PC-9 (cell line): ENCODE results near the gene STPG1. TPM values are rescaled to one million over a fixed set of nuclear protein-coding genes. Genes with fewer than 3 reads are reported as not detected.

ENCODE experiments used
- BruUV-seq: library from RNA; stranded (reverse); fragments of 400-500 nt; replicated peaks from 2 replicates; lab custom pipeline; 2021; lab: Mats Ljungman, UMichigan
- CTCF ChIA-PET: fragments of 300-600 bp; sonication (Branson Sonifier 250); formaldehyde crosslinking; loops from one replicate; lab custom pipeline; 2022; ENCODE audit warnings: antibody characterized with exemption; lab: Charles Lee
- POLR2A ChIA-PET: fragments of 300-600 bp; sonication (Branson Sonifier 250); formaldehyde crosslinking; loops from one replicate; lab custom pipeline; 2022; ENCODE audit warnings: antibody characterized with exemption; ENCODE audit not compliant: unreplicated experiment; lab: Charles Lee
- DNase-seq, 2 experiments: peaks; one replicate each; pipeline versions ENCODE4 v3.0.0 to v3.0.0-alpha.2; 2015 to 2022; ENCODE audit warnings: mixed read lengths in 1 of 2
- H2AFZ ChIP-seq: fragments of 200-600 bp; sonication (generic); 2 replicates; pipeline ENCODE4 v1.8.1; 2017; ENCODE audit warnings: antibody characterized with exemption
- H3F3A ChIP-seq: fragments of 200-600 bp; sonication (generic); 2 replicates; pipeline ENCODE4 v1.8.1; 2017; ENCODE audit warnings: antibody characterized with exemption, mild to moderate bottlenecking, low read depth; ENCODE audit not compliant: insufficient read depth
- H3K27ac ChIP-seq: fragments of 200-600 bp; sonication (generic); 2 replicates; pipeline ENCODE4 v1.6.1; 2016; ENCODE audit warnings: mixed run types
- H3K27me3 ChIP-seq: fragments of 200-600 bp; sonication (generic); 2 replicates; pipeline ENCODE4 v1.6.1; 2016; ENCODE audit warnings: low read depth, mixed run types; ENCODE audit not compliant: insufficient read depth
- H3K36me3 ChIP-seq: fragments of 200-600 bp; sonication (generic); 2 replicates; pipeline ENCODE4 v1.6.1; 2016; ENCODE audit warnings: low read depth, mixed run types
- H3K4me1 ChIP-seq: fragments of 200-600 bp; sonication (generic); replicated peaks from 2 replicates; pipeline ENCODE4 v1.6.1; 2016; ENCODE audit warnings: mixed run types; ENCODE audit not compliant: insufficient read depth
- H3K4me2 ChIP-seq: fragments of 200-600 bp; sonication (generic); 2 replicates; pipeline ENCODE4 v1.6.1; 2017; ENCODE audit warnings: mixed run types
- H3K4me3 ChIP-seq: fragments of 200-600 bp; sonication (generic); 2 replicates; pipeline ENCODE4 v1.6.1; 2016; ENCODE audit warnings: mixed run types
- H3K79me2 ChIP-seq: fragments of 200-600 bp; sonication (generic); 2 replicates; pipeline ENCODE4 v1.6.1; 2017; ENCODE audit warnings: low read depth, mixed run types
- H3K9me2 ChIP-seq: fragments of 200-600 bp; sonication (generic); 2 replicates; pipeline ENCODE4 v1.8.1; 2017; ENCODE audit warnings: mild to moderate bottlenecking; ENCODE audit not compliant: insufficient read depth
- H3K9me3 ChIP-seq: fragments of 200-600 bp; sonication (generic); 2 replicates; pipeline ENCODE4 v1.8.1; 2016; ENCODE audit warnings: low read depth; ENCODE audit not compliant: insufficient read depth
- H4K20me1 ChIP-seq: fragments of 200-600 bp; sonication (generic); 2 replicates; pipeline ENCODE4 v1.8.1; 2017; ENCODE audit not compliant: insufficient read depth
- EZH2 ChIP-seq: fragments of 200-600 bp; sonication (generic); IDR thresholded peaks from 2 replicates; pipeline ENCODE4 v1.8.0; 2017; ENCODE audit warnings: antibody characterized with exemption, low read depth
- intact Hi-C: fragments of 100-400 bp; cut with micrococcal nuclease; formaldehyde crosslinking; loops from one replicate; pipeline ENCODE4 v1.10.0; 2022; ENCODE audit not compliant: unreplicated experiment
- total RNA-seq: library from RNA; stranded (reverse); gene quantifications from 2 replicates; pipeline ENCODE4 v1.2.3, GENCODE V29; 2021
- TF ChIP-seq, protein P1 (sequence below): fragments of 200-600 bp; sonication (generic); conservative IDR thresholded peaks from 2 replicates; pipeline ENCODE4 v1.6.1; 2017; ENCODE audit warnings: mixed run types, antibody characterized with exemption, mild to moderate bottlenecking, moderate library complexity

Gene STPG1
- total RNA-seq, 1 experiment from 2014 or later = 11.4 TPM

DNA sequence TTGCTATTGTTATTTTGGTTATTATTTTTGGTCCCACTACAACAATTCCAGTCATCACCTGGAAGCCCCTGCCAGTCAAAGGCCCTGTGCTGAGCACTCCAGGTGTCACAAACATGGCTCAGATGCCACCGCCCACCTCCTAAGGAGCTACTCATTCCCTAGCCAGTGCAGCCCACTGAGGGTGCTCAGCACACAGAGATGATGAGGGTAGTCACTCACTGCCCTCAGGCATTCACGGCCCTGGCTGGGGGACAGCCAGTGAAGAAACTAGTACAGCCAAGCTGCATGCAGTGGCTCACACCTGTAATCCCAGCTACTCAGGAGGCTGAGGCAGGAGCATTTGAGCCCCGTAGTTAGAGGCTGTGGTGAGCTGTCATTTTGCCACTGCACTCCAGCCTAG is 44.3 kb upstream of the STPG1 start:
- Histone ChIP-seq H2AFZ (no peak overlapping the region), H4K20me1 (no peaks in the 10 kb centered on the region; the same call in 1 of the 2 replicates), H3K9me3 (no peaks in the 10 kb centered on the region), H3K4me1 (no peaks in the 10 kb centered on the region), H3K79me2 (no peaks in the 10 kb centered on the region), H3K4me3 (no peak overlapping the region), H3K27me3 (no peaks in the 10 kb centered on the region), H3K4me2 (no peak overlapping the region), H3K27ac (no peak overlapping the region), H3K9me2 (no peaks in the 10 kb centered on the region), H3K36me3 (no peaks in the 10 kb centered on the region), H3F3A (no peaks in the 10 kb centered on the region)
- no peak for TF ChIP-seq EZH2
- TF ChIP-seq, protein P1, sequence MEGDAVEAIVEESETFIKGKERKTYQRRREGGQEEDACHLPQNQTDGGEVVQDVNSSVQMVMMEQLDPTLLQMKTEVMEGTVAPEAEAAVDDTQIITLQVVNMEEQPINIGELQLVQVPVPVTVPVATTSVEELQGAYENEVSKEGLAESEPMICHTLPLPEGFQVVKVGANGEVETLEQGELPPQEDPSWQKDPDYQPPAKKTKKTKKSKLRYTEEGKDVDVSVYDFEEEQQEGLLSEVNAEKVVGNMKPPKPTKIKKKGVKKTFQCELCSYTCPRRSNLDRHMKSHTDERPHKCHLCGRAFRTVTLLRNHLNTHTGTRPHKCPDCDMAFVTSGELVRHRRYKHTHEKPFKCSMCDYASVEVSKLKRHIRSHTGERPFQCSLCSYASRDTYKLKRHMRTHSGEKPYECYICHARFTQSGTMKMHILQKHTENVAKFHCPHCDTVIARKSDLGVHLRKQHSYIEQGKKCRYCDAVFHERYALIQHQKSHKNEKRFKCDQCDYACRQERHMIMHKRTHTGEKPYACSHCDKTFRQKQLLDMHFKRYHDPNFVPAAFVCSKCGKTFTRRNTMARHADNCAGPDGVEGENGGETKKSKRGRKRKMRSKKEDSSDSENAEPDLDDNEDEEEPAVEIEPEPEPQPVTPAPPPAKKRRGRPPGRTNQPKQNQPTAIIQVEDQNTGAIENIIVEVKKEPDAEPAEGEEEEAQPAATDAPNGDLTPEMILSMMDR = no peak
- intact Hi-C loops = no loop called here
- no TSS peak for BruUV-seq
- no peak for DNase-seq
- POLR2A ChIA-PET = interaction anchor here (0.6 to 0.8 kb wide), 2 partner anchors 59 to 578 kb away, joined by 4 to 6 read pairs; no protein-coding TSS in a partner anchor
- CTCF ChIA-PET = no interaction called here

DNA sequence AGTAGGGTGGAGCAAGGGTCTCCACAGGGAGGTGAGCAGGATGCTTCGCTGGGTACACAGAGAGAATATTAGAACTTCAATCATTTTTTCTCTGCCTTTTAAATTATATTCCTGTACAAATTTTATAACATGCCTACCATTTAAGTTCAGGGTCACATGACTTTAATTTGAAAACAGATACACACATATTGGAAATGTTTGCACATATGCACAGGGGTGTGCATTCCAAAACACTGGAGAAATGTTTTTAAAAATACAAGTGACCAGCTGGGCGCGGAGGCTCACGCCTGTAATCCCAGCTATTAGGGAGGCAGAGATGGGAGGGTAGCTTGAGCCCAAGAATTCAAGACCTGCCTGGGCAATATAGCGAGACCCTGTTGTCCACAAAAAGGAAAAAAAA is 41.7 kb upstream of the STPG1 start:
- no peaks in the 10 kb centered on the region for H3K4me1 ChIP-seq
- no peak overlapping the region for H2AFZ ChIP-seq
- no peaks in the 10 kb centered on the region for H3F3A ChIP-seq
- no peaks in the 10 kb centered on the region for H3K79me2 ChIP-seq
- intact Hi-C loops = no loop called here
- H3K27ac ChIP-seq = no peak overlapping the region
- no peaks in the 10 kb centered on the region for H3K27me3 ChIP-seq
- BruUV-seq = no TSS peak
- no peaks in the 10 kb centered on the region; the same call in 1 of the 2 replicates for H4K20me1 ChIP-seq
- no peak for DNase-seq
- no peak overlapping the region for H3K4me2 ChIP-seq
- H3K9me3 ChIP-seq = no peaks in the 10 kb centered on the region
- no peaks in the 10 kb centered on the region for H3K36me3 ChIP-seq
- no peak overlapping the region for H3K4me3 ChIP-seq
- POLR2A ChIA-PET = no interaction called here
- H3K9me2 ChIP-seq = no peaks in the 10 kb centered on the region
- CTCF ChIA-PET = no interaction called here
- TF ChIP-seq, protein P1 = no peak
- no peak for TF ChIP-seq EZH2

DNA sequence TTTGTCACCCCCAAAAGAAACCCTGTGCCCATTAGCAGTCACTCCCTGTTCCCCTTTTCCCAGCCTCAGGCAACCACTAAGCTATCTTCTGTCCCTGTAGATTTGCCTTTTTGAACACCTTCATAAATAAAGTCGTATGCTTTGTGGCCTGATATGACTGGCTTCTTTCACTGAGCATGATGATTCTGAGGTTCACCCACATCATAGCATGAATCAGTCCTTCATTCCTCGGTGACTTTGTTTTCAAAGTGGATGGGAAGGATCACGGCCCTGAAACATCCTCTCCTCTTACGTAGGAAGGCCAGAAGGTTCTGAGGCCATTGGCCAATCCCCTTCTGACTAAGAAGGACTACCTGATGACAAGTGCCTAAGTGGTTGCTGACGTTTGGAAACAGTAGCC is 41.1 kb upstream of the STPG1 start:
- no TSS peak for BruUV-seq
- H3F3A ChIP-seq = no peaks in the 10 kb centered on the region
- H2AFZ ChIP-seq = no peak overlapping the region
- H3K9me2 ChIP-seq = no peaks in the 10 kb centered on the region
- no peak overlapping the region for H3K27ac ChIP-seq
- no peaks in the 10 kb centered on the region; the same call in 1 of the 2 replicates for H4K20me1 ChIP-seq
- H3K9me3 ChIP-seq = no peaks in the 10 kb centered on the region
- intact Hi-C loops = no loop called here
- ChIA-PET CTCF (no interaction called here), POLR2A (interaction anchor here (0.6 kb wide), 1 partner anchor 108 kb away, joined by 7 read pairs; no protein-coding TSS in a partner anchor)
- H3K4me1 ChIP-seq = no peaks in the 10 kb centered on the region
- TF ChIP-seq, protein P1 = no peak
- TF ChIP-seq EZH2 = no peak
- H3K4me2 ChIP-seq = no peak overlapping the region
- no peak for DNase-seq
- H3K4me3 ChIP-seq = no peak overlapping the region
- H3K27me3 ChIP-seq = no peaks in the 10 kb centered on the region
- H3K36me3 ChIP-seq = no peaks in the 10 kb centered on the region
- H3K79me2 ChIP-seq = no peaks in the 10 kb centered on the region
